ENCODE measurements around the gene TMEM9.

TMEM9 gene

GRCh38 chr1:201126832-201127754 lies 27.2 kb downstream of the TMEM9 start, which contains the start of gene ASCL5:
Gene ASCL5 (minus strand): TSS chr1:201127184. CDS start chr1:201115372, 11,812 bp downstream.
- no peak for DNase-seq (ENCODE audit: low read depth in 2 of 2)

- no peak for DNase-seq (ENCODE audit: low read depth in 2 of 2)
These were observed 27.8 kb downstream of the TMEM9 start for GRCh38 chr1:201126463-201126831.

- DNase-seq (ENCODE audit: low read depth in 2 of 2): no peak
These were observed 28.5 kb downstream of the TMEM9 start for GRCh38 chr1:201125800-201126199.

- no peak for DNase-seq (ENCODE audit: low read depth in 2 of 2)
These were observed 29.3 kb downstream of the TMEM9 start for GRCh38 chr1:201125019-201125418.

- DNase-seq (ENCODE audit: low read depth in 2 of 2): no peak
These were observed 30.4 kb downstream of the TMEM9 start for GRCh38 chr1:201123866-201124265.

- no peak for DNase-seq (ENCODE audit: low read depth in 2 of 2)
These were observed 31.8 kb downstream of the TMEM9 start for GRCh38 chr1:201122321-201122957.

- DNase-seq (ENCODE audit: low read depth in 2 of 2): peak; percentile 18 to 27
These were observed 34.8 kb downstream of the TMEM9 start for GRCh38 chr1:201119206-201120197.

- DNase-seq (ENCODE audit: low read depth in 2 of 2): no peak
These were observed 38.2 kb downstream of the TMEM9 start for GRCh38 chr1:201116091-201116490.

GRCh38 chr1:201115390-201115937 lies 38.8 kb downstream of the TMEM9 start:
- DNase-seq (ENCODE audit: low read depth in 2 of 2): no peak

GRCh38 chr1:201114245-201115131 lies 39.8 kb downstream of the TMEM9 start:
- peak; percentile 62 to 69 for DNase-seq (ENCODE audit: low read depth in 2 of 2)

GRCh38 chr1:201113451-201114244 lies 40.6 kb downstream of the TMEM9 start:
- no peak for DNase-seq (ENCODE audit: low read depth in 2 of 2)

GRCh38 chr1:201112926-201113325 lies 41.3 kb downstream of the TMEM9 start:
- DNase-seq (ENCODE audit: low read depth in 2 of 2): no peak

GRCh38 chr1:201112173-201112731 lies 42.0 kb downstream of the TMEM9 start, which contains the start of gene CACNA1S:
Gene CACNA1S (minus strand): TSS chr1:201112426. CDS start chr1:201112339, 87 bp downstream.
- no peak for DNase-seq (ENCODE audit: low read depth in 2 of 2)

GRCh38 chr1:201111672-201112071 lies 42.6 kb downstream of the TMEM9 start:
- DNase-seq (ENCODE audit: low read depth in 2 of 2): no peak

- DNase-seq (ENCODE audit: low read depth in 2 of 2): no peak
These were observed 43.1 kb downstream of the TMEM9 start for GRCh38 chr1:201111156-201111555.

GRCh38 chr1:201110616-201111015 lies 43.7 kb downstream of the TMEM9 start:
- DNase-seq (ENCODE audit: low read depth in 2 of 2): no peak

GRCh38 chr1:201110138-201110537 lies 44.1 kb downstream of the TMEM9 start:
- DNase-seq (ENCODE audit: low read depth in 2 of 2): no peak

- no peak for DNase-seq (ENCODE audit: low read depth in 2 of 2)
These were observed 44.6 kb downstream of the TMEM9 start for GRCh38 chr1:201109651-201110050.

- DNase-seq (ENCODE audit: low read depth in 2 of 2): no peak
These were observed 45.7 kb downstream of the TMEM9 start for GRCh38 chr1:201108614-201109013.
